Panc1 (cell line): ENCODE results near the gene SMIM21.

Experiments
- POLR2AphosphoS5 ChIP-seq: IDR thresholded peaks from 2 replicates; pipeline ENCODE4 v1.6.1; 2012; ENCODE audit warnings: mild to moderate bottlenecking, low read depth, low read length, moderate library complexity
- SIN3A ChIP-seq: IDR thresholded peaks from 2 replicates; pipeline ENCODE4 v1.6.1; 2012; ENCODE audit warnings: low read depth, mild to moderate bottlenecking, low read length, moderate library complexity, borderline replicate concordance; ENCODE audit not compliant: insufficient read depth
- TF ChIP-seq, protein P1 (sequence below): fragments of 450-650 bp; IDR thresholded peaks from 2 replicates; pipeline ENCODE4 v1.5.1; 2017; ENCODE audit warnings: mild to moderate bottlenecking
- TF ChIP-seq, protein P2 (sequence below), 2 experiments: IDR thresholded peaks; 2 replicates each; pipeline ENCODE4 v1.6.1; 2011 to 2012; ENCODE audit warnings: low read depth in 2 of 2, control low read depth in 1 of 2, low read length in 1 of 2, mild to moderate bottlenecking in 1 of 2, moderate library complexity in 1 of 2; ENCODE audit not compliant: insufficient read depth in 1 of 2

DNA sequence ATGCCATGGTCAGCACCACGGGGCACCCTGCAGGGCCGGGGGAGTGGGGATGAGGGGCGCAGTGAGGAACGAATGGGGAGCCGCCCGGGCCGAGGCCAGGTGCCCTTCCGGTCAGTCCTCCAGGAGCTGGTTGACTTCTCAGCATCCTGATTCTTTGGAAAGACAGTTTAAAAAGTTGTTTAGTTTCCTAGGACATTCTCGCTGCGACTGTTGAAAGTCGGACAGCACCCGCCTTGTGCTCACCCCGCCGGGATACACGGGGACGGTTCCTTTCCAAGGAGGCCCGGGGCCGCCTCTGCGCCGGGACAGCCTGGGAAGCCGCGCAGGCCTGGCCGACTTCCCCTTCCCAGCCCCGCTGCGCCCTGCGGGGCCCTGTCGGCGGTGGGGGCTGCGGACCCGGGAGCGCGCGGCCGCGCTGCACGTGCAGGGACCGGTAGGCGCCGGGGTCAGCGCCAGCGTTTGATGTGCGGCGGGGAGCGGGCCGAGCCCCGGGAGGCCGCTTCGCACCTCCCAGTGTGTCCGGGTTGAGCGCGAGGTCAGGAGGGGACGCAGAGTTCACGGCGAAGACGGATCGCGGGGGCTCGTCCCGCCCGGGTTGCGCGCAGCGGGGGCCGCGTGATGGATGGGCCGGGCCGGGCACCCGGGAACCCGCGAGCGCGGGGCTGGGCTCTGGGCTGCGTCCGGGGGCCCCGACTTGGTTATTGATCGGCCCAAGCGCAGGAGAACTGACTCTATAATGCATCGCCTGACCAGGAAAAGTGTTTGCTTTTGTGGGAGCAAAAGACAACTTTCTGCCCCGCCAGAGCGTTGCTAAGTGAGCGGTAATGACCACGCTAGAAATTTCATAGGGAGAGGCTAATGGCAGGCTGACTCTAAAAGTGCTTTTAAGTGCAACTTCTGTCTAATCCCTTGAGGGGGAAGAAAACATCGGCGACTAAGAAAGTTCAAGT, 28.0 kb upstream of the SMIM21 start:
- TF ChIP-seq, protein P1, sequence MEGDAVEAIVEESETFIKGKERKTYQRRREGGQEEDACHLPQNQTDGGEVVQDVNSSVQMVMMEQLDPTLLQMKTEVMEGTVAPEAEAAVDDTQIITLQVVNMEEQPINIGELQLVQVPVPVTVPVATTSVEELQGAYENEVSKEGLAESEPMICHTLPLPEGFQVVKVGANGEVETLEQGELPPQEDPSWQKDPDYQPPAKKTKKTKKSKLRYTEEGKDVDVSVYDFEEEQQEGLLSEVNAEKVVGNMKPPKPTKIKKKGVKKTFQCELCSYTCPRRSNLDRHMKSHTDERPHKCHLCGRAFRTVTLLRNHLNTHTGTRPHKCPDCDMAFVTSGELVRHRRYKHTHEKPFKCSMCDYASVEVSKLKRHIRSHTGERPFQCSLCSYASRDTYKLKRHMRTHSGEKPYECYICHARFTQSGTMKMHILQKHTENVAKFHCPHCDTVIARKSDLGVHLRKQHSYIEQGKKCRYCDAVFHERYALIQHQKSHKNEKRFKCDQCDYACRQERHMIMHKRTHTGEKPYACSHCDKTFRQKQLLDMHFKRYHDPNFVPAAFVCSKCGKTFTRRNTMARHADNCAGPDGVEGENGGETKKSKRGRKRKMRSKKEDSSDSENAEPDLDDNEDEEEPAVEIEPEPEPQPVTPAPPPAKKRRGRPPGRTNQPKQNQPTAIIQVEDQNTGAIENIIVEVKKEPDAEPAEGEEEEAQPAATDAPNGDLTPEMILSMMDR = no peak
- TF ChIP-seq, protein P2, sequence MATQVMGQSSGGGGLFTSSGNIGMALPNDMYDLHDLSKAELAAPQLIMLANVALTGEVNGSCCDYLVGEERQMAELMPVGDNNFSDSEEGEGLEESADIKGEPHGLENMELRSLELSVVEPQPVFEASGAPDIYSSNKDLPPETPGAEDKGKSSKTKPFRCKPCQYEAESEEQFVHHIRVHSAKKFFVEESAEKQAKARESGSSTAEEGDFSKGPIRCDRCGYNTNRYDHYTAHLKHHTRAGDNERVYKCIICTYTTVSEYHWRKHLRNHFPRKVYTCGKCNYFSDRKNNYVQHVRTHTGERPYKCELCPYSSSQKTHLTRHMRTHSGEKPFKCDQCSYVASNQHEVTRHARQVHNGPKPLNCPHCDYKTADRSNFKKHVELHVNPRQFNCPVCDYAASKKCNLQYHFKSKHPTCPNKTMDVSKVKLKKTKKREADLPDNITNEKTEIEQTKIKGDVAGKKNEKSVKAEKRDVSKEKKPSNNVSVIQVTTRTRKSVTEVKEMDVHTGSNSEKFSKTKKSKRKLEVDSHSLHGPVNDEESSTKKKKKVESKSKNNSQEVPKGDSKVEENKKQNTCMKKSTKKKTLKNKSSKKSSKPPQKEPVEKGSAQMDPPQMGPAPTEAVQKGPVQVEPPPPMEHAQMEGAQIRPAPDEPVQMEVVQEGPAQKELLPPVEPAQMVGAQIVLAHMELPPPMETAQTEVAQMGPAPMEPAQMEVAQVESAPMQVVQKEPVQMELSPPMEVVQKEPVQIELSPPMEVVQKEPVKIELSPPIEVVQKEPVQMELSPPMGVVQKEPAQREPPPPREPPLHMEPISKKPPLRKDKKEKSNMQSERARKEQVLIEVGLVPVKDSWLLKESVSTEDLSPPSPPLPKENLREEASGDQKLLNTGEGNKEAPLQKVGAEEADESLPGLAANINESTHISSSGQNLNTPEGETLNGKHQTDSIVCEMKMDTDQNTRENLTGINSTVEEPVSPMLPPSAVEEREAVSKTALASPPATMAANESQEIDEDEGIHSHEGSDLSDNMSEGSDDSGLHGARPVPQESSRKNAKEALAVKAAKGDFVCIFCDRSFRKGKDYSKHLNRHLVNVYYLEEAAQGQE (IDR thresholded peaks at IDR 0.05; ENCODE audit: insufficient read depth in 1 of 2, low read depth in 2 of 2, low read length in 1 of 2) = no peak
- TF ChIP-seq SIN3A (no peak), POLR2AphosphoS5 (no peak)
